GM12875 (cell line): ENCODE measurements around the gene TALDO1.

ENCODE experiments used
- H3K4me3 ChIP-seq: one replicate; pipeline ENCODE4 v1.5.1; 2011; ENCODE audit warnings: low read depth, low read length, control low read depth
- TF ChIP-seq, protein P1 (sequence below): IDR thresholded peaks from 2 replicates; pipeline ENCODE4 v1.5.1; 2011; ENCODE audit warnings: low read depth, mild to moderate bottlenecking, control low read depth, inconsistent platforms, low read length, moderate library complexity, borderline replicate concordance; ENCODE audit not compliant: insufficient read depth

TALDO1 gene

DNA sequence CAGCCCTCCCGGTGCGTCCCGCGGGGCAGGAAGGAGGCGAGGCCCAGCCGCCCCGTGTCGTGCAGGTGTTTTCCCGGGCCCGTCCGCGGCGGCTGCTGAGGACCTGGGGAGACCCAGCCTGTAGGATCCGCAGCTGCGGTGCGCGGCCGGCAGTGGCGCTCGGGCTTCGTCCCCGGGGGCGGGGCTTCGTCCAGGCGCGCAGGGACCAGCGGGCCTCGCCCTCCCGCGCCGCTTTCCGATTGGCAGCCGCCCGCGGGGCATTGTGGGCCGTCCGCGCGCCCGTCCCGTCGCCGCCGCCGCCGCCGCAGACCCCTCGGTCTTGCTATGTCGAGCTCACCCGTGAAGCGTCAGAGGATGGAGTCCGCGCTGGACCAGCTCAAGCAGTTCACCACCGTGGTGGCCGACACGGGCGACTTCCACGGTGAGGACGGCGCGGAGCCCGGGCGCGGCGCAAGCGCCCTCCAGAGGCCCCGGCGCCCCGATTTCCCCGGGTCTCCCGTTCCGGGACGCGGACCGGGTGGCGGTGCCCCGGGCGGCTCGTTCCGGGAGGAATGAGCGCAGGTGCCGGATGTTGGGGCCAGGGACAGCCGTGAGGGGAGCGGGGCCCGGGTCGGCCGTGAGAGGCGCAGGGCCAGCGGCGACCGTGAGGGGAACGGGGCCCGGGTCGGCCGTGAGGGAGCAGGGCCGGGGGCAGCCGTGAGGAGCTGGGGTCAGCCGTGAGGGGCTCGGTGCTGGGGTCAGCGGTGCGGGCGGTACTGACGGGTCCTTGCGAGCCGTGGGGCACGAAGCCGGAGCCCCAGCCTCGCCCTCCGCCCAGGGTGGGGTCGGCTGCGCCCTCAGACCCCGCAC is at the start of gene TALDO1:
Gene TALDO1 (plus strand): TSS at position 307 of the 849 bp plus-strand sequence. CDS start 18 bp downstream, at position 325.
- TF ChIP-seq, protein P1, sequence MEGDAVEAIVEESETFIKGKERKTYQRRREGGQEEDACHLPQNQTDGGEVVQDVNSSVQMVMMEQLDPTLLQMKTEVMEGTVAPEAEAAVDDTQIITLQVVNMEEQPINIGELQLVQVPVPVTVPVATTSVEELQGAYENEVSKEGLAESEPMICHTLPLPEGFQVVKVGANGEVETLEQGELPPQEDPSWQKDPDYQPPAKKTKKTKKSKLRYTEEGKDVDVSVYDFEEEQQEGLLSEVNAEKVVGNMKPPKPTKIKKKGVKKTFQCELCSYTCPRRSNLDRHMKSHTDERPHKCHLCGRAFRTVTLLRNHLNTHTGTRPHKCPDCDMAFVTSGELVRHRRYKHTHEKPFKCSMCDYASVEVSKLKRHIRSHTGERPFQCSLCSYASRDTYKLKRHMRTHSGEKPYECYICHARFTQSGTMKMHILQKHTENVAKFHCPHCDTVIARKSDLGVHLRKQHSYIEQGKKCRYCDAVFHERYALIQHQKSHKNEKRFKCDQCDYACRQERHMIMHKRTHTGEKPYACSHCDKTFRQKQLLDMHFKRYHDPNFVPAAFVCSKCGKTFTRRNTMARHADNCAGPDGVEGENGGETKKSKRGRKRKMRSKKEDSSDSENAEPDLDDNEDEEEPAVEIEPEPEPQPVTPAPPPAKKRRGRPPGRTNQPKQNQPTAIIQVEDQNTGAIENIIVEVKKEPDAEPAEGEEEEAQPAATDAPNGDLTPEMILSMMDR, result peak; percentile 25; the same call in 1 of the 2 replicates
- H3K4me3 ChIP-seq, result peak within 1 kb of the TSS; percentile 98

DNA sequence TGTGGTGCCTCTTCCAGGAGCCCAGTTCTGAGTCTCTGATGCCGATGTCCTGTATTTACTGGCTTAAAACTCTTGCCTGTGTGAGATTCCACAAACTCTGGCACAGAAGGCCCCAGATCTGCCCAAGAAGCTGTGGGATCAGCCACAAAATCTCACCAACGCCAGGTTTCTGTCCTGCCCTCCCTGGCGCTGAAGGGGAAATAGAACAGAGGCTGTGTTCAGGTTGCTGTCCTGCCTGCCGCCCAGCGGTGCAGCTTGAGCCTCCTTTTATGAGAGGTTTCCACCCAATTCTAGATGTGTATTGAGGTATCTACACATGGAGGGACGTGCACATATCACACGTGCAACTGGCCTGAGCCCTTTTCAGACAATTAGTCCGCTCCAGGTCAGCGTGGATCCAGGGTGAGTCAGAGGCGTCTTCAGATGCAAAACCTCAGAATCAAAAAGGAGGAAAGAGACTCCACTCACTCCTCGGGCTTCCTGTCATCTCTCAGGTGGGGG is 49.4 kb upstream of the TALDO1 start:
- TF ChIP-seq, protein P1, result no peak

DNA sequence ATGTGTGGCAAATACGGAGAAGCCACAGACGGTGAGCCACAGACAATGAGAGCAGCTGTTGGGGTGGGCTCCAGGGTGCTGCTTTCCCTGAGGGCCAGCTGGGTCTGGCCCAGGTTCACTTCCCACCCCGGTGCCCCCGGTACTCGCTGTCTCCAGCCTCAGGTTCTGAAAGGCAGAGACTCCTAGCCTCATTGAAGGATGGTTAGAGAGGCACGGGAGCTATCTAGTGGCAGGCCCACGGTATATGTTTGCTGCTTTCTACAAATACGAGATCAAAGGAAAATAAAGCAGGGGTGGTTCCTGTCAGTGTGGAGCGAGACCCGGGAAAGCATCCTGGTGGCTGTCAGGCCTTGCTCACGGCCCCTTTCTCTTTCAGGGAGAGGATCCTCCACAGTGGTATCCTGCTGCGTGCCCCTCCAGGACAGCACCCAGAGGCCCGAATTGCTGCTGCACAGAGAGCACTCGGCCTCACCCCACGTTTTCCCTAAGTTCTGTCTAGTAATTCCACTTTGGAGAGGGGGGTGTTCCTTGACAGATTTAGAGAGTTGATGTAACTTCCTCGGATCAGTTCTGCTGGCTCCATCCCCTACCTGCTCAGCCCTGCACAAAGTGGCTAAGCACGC is 48.7 kb upstream of the TALDO1 start:
- H3K4me3 ChIP-seq, result no peak overlapping the region
- TF ChIP-seq, protein P1, result no peak

More for the DNA sequence above, 49.4 kb upstream of the TALDO1 start:
- no peak overlapping the region for H3K4me3 ChIP-seq

DNA sequence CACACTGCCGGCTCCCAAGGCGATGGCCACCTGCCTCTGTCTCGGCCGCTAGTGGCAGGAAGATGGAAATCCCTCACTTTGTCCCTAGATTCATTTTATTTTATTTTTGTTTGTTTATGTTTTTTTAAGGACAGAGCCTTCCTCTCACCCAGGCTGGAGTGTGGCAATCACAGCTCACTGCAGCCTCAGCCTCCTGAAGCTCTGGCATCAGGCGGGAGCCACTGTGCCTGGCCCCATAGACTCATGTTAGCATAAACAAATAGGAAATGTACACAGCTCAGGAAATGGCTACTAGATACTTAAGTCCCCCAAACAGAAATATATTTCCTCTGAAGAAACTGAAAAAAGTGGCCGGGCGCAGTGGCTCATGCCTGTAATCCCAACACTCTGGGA is 48.2 kb upstream of the TALDO1 start:
- TF ChIP-seq, protein P1, result no peak
- H3K4me3 ChIP-seq, result no peak overlapping the region

DNA sequence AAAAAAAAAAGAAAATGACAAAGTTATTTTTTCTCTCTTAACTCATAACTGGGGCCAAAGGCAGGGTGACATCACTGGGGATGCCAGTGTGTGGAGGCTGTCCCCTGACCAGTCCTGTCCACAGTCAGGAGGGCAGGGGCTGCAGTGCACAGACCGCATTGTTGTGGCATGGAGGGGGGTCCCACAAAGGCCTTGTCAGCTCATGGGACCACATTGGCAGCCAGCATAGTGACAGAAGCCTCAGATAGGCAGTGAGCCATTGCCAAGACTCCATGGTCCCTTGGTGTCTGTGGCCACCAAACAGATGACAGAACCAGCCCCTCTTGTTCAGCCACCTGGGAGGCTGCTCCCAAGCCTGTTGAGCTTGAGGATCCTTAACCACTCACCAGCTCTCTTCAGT is 47.5 kb upstream of the TALDO1 start:
- TF ChIP-seq, protein P1, result no peak
- no peak overlapping the region for H3K4me3 ChIP-seq

DNA sequence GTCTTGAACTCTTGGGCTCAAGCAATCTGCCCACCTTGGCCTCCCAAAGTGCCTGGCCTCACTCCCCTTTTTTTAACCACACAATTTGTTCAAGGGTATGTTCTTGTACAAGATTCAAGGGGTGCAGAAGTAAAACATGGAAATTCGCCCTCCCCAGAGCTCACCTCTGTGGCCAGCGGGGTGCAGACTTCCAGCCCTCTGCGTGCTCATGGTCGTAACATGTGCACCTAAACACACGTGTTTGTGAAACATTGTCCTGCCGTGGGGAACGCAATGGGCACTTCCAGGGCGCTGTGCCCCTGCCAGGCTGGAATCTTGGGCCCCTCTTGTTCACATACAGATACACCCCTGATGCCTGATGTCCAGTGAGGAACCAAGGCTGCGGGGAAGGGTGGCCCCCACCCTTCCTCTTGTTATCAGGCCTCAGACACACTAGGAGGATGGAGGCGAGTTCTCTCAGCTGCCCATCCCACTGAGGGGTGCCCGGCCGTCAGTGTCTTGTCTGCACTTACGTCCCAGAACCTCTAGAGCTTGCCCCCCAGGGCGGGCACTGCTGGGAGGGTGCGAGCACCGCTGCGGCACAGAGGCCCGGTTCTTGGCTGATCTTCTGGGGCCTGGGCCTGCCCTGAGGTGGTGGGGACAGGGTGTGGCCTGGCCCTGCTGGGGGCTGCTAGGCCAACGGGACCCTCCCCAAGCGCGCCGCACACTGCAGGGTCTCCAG is 45.4 kb upstream of the TALDO1 start:
- TF ChIP-seq, protein P1, result no peak
- H3K4me3 ChIP-seq, result no peak overlapping the region
